ENCODE results near the gene LIN52.
"Not testable (repeated sequence)": the region's sequence is repeated elsewhere in the genome, so short reads cannot be mapped to it uniquely, and the experiment has no call there.

LIN52 gene

GRCh38 chr14:74111395-74112216 lies 26.9 kb downstream of the LIN52 start:
- peak; percentile 41 for DNase-seq

- not testable (repeated sequence) for DNase-seq
Measured at GRCh38 chr14:74125487-74125886, 40.7 kb downstream of the LIN52 start.

GRCh38 chr14:74126315-74127013 lies 41.7 kb downstream of the LIN52 start:
- DNase-seq = no peak

GRCh38 chr14:74127634-74128033 lies 42.9 kb downstream of the LIN52 start:
- no peak for DNase-seq

- DNase-seq = no peak
Measured at GRCh38 chr14:74133833-74134481, 49.2 kb downstream of the LIN52 start.

GRCh38 chr14:74134484-74134883 lies 49.7 kb downstream of the LIN52 start:
- DNase-seq = no peak

GRCh38 chr14:74135426-74135825 lies 50.7 kb downstream of the LIN52 start:
- DNase-seq = no peak

- DNase-seq = peak; percentile 100
Measured at GRCh38 chr14:74140374-74140850, 55.7 kb downstream of the LIN52 start.

GRCh38 chr14:74141703-74142102 lies 56.9 kb downstream of the LIN52 start:
- peak; percentile 13 for DNase-seq

GRCh38 chr14:74142523-74142922 lies 57.8 kb downstream of the LIN52 start:
- no peak for DNase-seq

GRCh38 chr14:74144789-74145188 lies 60.0 kb downstream of the LIN52 start:
- no peak for DNase-seq

GRCh38 chr14:74147571-74147970 lies 62.8 kb downstream of the LIN52 start:
- no peak for DNase-seq

- DNase-seq = no peak
Measured at GRCh38 chr14:74148705-74149104, 63.9 kb downstream of the LIN52 start.

- DNase-seq = no peak
Measured at GRCh38 chr14:74155287-74155686, 70.5 kb downstream of the LIN52 start.

GRCh38 chr14:74155749-74156148 lies 71.0 kb downstream of the LIN52 start:
- DNase-seq = no peak

- DNase-seq = no peak
Measured at GRCh38 chr14:74160763-74161162, 76.0 kb downstream of the LIN52 start.

- no peak for DNase-seq
Measured at GRCh38 chr14:74161526-74162158, 76.9 kb downstream of the LIN52 start.

GRCh38 chr14:74169906-74170305 lies 85.2 kb downstream of the LIN52 start:
- no peak for DNase-seq

- no peak for DNase-seq
Measured at GRCh38 chr14:74176400-74176793, 91.6 kb downstream of the LIN52 start.

- peak; percentile 98 for DNase-seq
Measured at GRCh38 chr14:74179856-74180255, 95.1 kb downstream of the LIN52 start.

- DNase-seq = peak; percentile 14
Measured at GRCh38 chr14:74190927-74191575, 106.3 kb downstream of the LIN52 start.

GRCh38 chr14:74194506-74195274 lies 109.9 kb downstream of the LIN52 start:
- no peak for DNase-seq

Measured in DMS79 (cell line).